B cell (primary cell): ENCODE results near the gene SLC12A7. TPM values are rescaled to one million over a fixed set of nuclear protein-coding genes. Genes with fewer than 3 reads are reported as not detected.

Experiments
- ATAC-seq: fragments of 200-7000 bp; cut with Tn5 transposase; one replicate; pipeline ENCODE4 v1.10.0; 2021; ENCODE audit warnings: low read depth, mild to moderate bottlenecking, moderate number of reproducible peaks, moderate library complexity
- CTCF ChIA-PET: fragments of 350-600 bp; sonication (Branson Sonifier 250); formaldehyde crosslinking; loops from one replicate; lab custom pipeline; 2021; ENCODE audit warnings: antibody characterized with exemption, inconsistent platforms; lab: Charles Lee
- POLR2A ChIA-PET: fragments of 350-600 bp; sonication (Branson Sonifier 250); formaldehyde crosslinking; loops from one replicate; lab custom pipeline; 2021; ENCODE audit warnings: antibody characterized with exemption; lab: Charles Lee
- DNase-seq: peaks from one replicate; pipeline ENCODE4 v3.0.0; 2013
- H2AFZ ChIP-seq: 2 replicates; pipeline ENCODE4 v1.6.1; 2012; ENCODE audit warnings: mild to moderate bottlenecking, low read depth, low read length; ENCODE audit not compliant: insufficient read depth, poor library complexity, severe bottlenecking
- H3K27ac ChIP-seq, 2 donors: 1 replicate in 1 of 2; 2 replicates in 1 of 2; pipeline ENCODE4 v1.5.1; 2012 to 2013; ENCODE audit warnings: low read length in 2 of 2, mild to moderate bottlenecking in 2 of 2, moderate library complexity in 1 of 2
- H3K27me3 ChIP-seq, 4 experiments: fragments of 200-600 bp in 1 of 4; sonication (generic) in 1 of 4; replicated peaks in 1 of 4; 1 replicate in 2 of 4; 2 replicates in 2 of 4; pipeline versions ENCODE4 v1.6.1 to v1.7.0; 2013 to 2016; ENCODE audit warnings: low read length in 3 of 4, mild to moderate bottlenecking in 2 of 4, mixed read lengths in 1 of 4, moderate library complexity in 1 of 4; ENCODE audit not compliant: insufficient read depth in 4 of 4, control insufficient read depth in 3 of 4; ENCODE audit errors: control extremely low read depth in 1 of 4
- H3K36me3 ChIP-seq, 2 experiments: replicated peaks in 1 of 2; 1 replicate in 1 of 2; 2 replicates in 1 of 2; pipeline versions ENCODE4 v1.6.1 to v1.7.1; 2013; ENCODE audit warnings: low read length in 1 of 2; ENCODE audit not compliant: insufficient read depth in 2 of 2, control insufficient read depth in 1 of 2; ENCODE audit errors: control extremely low read depth in 1 of 2, extremely low read depth in 1 of 2
- H3K4me1 ChIP-seq, 2 donors: fragments of 200-600 bp in 1 of 2; sonication (generic) in 1 of 2; 1 replicate in 1 of 2; 2 replicates in 1 of 2; pipeline versions ENCODE4 v1.5.1 to v1.6.1; 2013 to 2017; ENCODE audit warnings: low read length in 2 of 2; ENCODE audit not compliant: control insufficient read depth in 2 of 2, insufficient read depth in 2 of 2
- H3K4me2 ChIP-seq: replicated peaks from 2 replicates; pipeline ENCODE3; 2012; ENCODE audit warnings: mild to moderate bottlenecking, low read depth, low read length; ENCODE audit not compliant: poor library complexity, severe bottlenecking
- H3K4me3 ChIP-seq, 5 experiments: fragments of 200-600 bp in 1 of 5; sonication (generic) in 1 of 5; 1 replicate in 3 of 5; 2 replicates in 2 of 5; pipeline versions ENCODE4 v1.5.1 to v1.7.0; 2011 to 2016; ENCODE audit warnings: low read length in 4 of 5, mild to moderate bottlenecking in 4 of 5, low read depth in 2 of 5, control low read depth in 1 of 5, moderate library complexity in 1 of 5; ENCODE audit not compliant: insufficient read depth in 1 of 5; ENCODE audit errors: control extremely low read depth in 1 of 5, extremely low read depth in 1 of 5
- H3K79me2 ChIP-seq: fragments of 200-600 bp; sonication (generic); one replicate; pipeline ENCODE4 v1.6.0; 2016; ENCODE audit warnings: low read length; ENCODE audit not compliant: control insufficient read depth, insufficient read depth
- H3K9ac ChIP-seq: fragments of 200-600 bp; sonication (generic); 2 replicates; pipeline ENCODE4 v1.6.1; 2017; ENCODE audit warnings: mild to moderate bottlenecking, low read length, moderate library complexity
- H3K9me3 ChIP-seq, 3 donors: one replicate each; pipeline versions ENCODE4 v1.6.1 to v1.7.1; 2013; ENCODE audit warnings: low read length in 2 of 3; ENCODE audit not compliant: control insufficient read depth in 2 of 3, insufficient read depth in 1 of 3; ENCODE audit errors: control extremely low read depth in 1 of 3
- H4K20me1 ChIP-seq: 2 replicates; pipeline ENCODE4 v1.6.0; 2012; ENCODE audit warnings: mild to moderate bottlenecking, low read length; ENCODE audit not compliant: insufficient read depth, control insufficient read depth, poor library complexity, severe bottlenecking
- H3K27ac Mint-ChIP-seq: one replicate; pipeline ENCODE4 v1.8.0; 2021; ENCODE audit warnings: mixed read lengths
- H3K27me3 Mint-ChIP-seq: one replicate; pipeline ENCODE4 v1.8.0; 2021; ENCODE audit warnings: mixed read lengths
- H3K4me1 Mint-ChIP-seq: one replicate; pipeline ENCODE4 v1.8.0; 2021; ENCODE audit warnings: mixed read lengths
- H3K4me3 Mint-ChIP-seq: one replicate; pipeline ENCODE4 v1.8.0; 2021; ENCODE audit warnings: mixed read lengths
- H3K9me3 Mint-ChIP-seq: one replicate; pipeline ENCODE4 v1.8.0; 2022; ENCODE audit warnings: mixed read lengths; ENCODE audit not compliant: insufficient read depth
- CTCF ChIP-seq: fragments of 200-600 bp; IDR thresholded peaks from one replicate; pipeline ENCODE4 v1.8.0; 2022; ENCODE audit warnings: antibody characterized with exemption, mild to moderate bottlenecking
- EZH2 ChIP-seq: IDR thresholded peaks from 2 replicates; pipeline ENCODE4 v1.6.1; 2012; ENCODE audit warnings: borderline replicate concordance, low read depth, mild to moderate bottlenecking, moderate library complexity, low read length; ENCODE audit not compliant: insufficient read depth, poor library complexity, severe bottlenecking
- WGBS: methylation state at CpG from one replicate; pipeline ENCODE4 v1.1.5; 2013; ENCODE audit warnings: missing lambda C conversion rate; ENCODE audit not compliant: insufficient coverage; 5-methylcytosine and 5-hydroxymethylcytosine counted together
- intact Hi-C: fragments of 100-400 bp; cut with micrococcal nuclease; formaldehyde crosslinking; loops from one replicate; pipeline ENCODE4 v1.10.0; 2022
- polyA plus RNA-seq: library from polyadenylated mRNA; depleted of rRNA; stranded (reverse); fragments of >200 nt; gene quantifications from 2 replicates; pipeline ENCODE4 v1.2.3, GENCODE V29; 2012
- total RNA-seq, 2 donors: library from RNA; stranded (reverse); fragments of 120-200 nt in 1 of 2; gene quantifications; 1 replicate in 1 of 2; 2 replicates in 1 of 2; pipeline versions ENCODE4 v1.2.3 to v1.2.4, GENCODE V29; 2013 to 2022

Gene SLC12A7
- total and polyA plus RNA-seq, 2 donors (not counting 1 experiment from before 2014, with no cell fraction given) = 25.5 to 34.4 TPM

DNA sequence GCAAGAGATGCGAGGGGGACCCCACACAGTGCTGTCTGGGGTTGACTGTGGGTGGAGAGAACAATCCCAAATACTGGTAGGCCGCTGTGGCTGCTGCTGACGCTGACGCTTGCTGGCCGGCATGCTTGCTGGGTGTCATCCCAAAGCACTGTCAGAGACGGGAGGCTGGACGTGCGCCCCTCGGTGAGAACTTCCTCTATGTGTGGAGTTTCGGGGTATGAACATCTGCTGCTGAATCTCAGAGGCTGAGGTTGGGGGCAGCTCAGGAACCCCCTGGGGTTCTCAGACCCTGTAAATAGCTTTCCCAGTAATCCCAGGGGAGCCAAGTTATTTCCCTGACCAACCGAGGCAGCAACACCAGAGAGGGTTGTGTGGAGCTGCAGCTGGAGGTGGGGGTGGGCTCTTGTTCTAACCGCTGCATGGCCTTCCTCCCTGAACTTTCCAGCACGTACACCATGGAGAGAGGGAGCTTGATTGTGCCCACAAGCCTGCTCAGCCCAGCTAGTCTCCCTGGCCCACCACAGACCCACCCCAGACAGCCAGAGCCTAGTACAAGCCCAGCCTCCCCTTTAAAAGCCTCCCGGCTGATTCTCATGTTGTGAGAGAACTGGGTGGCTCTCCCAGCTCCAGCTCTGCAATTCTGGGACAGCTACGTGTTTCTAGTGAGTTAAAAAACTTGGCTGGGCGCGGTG lies 21.8 kb upstream of the SLC12A7 start:
- WGBS = 17% methylated on average over 14 of the region's 17 CpGs
- no peak overlapping the region for H3K9ac ChIP-seq
- no peaks in the 10 kb centered on the region for H3K36me3 ChIP-seq
- no peaks in the 10 kb centered on the region for H3K9me3 Mint-ChIP-seq
- peak; percentile 47 for ATAC-seq
- H3K4me2 ChIP-seq = peak overlapping the region; percentile 42
- peaks cover 0 to 7% (median 0%) of the 10 kb centered on the region in 3 donors for H3K9me3 ChIP-seq
- H3K4me1 ChIP-seq = peaks cover 26 to 42% of the 10 kb centered on the region in 2 donors
- intact Hi-C loops = loop anchor here (1.0 to 2.0 kb wide), 4 partner anchors 19 to 211 kb away; no protein-coding TSS in a partner anchor
- H3K27me3 ChIP-seq = peaks cover 0 to 7% (median 1%) of the 10 kb centered on the region in 4 experiments
- peak overlapping the region; percentile 44 for H3K4me3 Mint-ChIP-seq
- no peaks in the 10 kb centered on the region for H4K20me1 ChIP-seq
- H3K4me1 Mint-ChIP-seq = peaks cover 41% of the 10 kb centered on the region
- POLR2A ChIA-PET = no interaction called here
- CTCF ChIA-PET = interaction anchor here (1.1 to 7.4 kb wide), 7 partner anchors 18 to 511 kb away, joined by 3 to 62 read pairs (median 6); no protein-coding TSS in a partner anchor
- no peak overlapping the region for H3K4me3 ChIP-seq
- no peak for DNase-seq
- no peak overlapping the region for H2AFZ ChIP-seq
- TF ChIP-seq EZH2 (no peak), CTCF (no peak)
- H3K27me3 Mint-ChIP-seq = peaks cover 15% of the 10 kb centered on the region
- H3K79me2 ChIP-seq = no peaks in the 10 kb centered on the region
- no peak overlapping the region for H3K27ac ChIP-seq
- peak overlapping the region; percentile 4 for H3K27ac Mint-ChIP-seq

GRCh38 chr5:1133108-1133507 lies 21.2 kb upstream of the SLC12A7 start:
- 26% methylated on average over 3 of the region's 9 CpGs for WGBS
- Histone ChIP-seq H3K36me3 (no peaks in the 10 kb centered on the region), H3K4me3 (no peak overlapping the region), H4K20me1 (no peaks in the 10 kb centered on the region), H2AFZ (no peak overlapping the region), H3K9me3 (peaks cover 0 to 1% (median 0%) of the 10 kb centered on the region in 3 donors), H3K9ac (no peak overlapping the region), H3K79me2 (no peaks in the 10 kb centered on the region), H3K27me3 (peaks cover 0 to 7% (median 1%) of the 10 kb centered on the region in 4 experiments), H3K4me1 (peaks cover 25 to 37% of the 10 kb centered on the region in 2 donors), H3K27ac (no peak overlapping the region), H3K4me2 (peak overlapping the region; percentile 42)
- Mint-ChIP-seq H3K4me1 (peaks cover 36% of the 10 kb centered on the region), H3K27me3 (peaks cover 13% of the 10 kb centered on the region), H3K4me3 (peak overlapping the region; percentile 44), H3K27ac (no peak overlapping the region), H3K9me3 (no peaks in the 10 kb centered on the region)
- TF ChIP-seq EZH2 = no peak
- no peak for TF ChIP-seq CTCF
- no peak for ATAC-seq
- intact Hi-C loops = no loop called here
- ChIA-PET POLR2A (no interaction called here), CTCF (interaction anchor here (1.1 to 7.4 kb wide), 7 partner anchors 9 to 512 kb away, joined by 3 to 62 read pairs (median 6); no protein-coding TSS in a partner anchor)
- no peak for DNase-seq
